K562 (cell line): ENCODE data around the gene SAT2. TPM values are rescaled to one million over a fixed set of nuclear protein-coding genes. Genes with fewer than 3 reads are reported as not detected.

Source experiments
- CBFA2T2 ChIP-seq: fragments of 450-650 bp; conservative IDR thresholded peaks from 2 replicates; pipeline ENCODE4 v1.6.1; 2017; ENCODE audit warnings: mild to moderate bottlenecking
- CHCHD3 ChIP-seq: fragments of 250-450 bp; sonication (Bioruptor Pico); IDR thresholded peaks from 2 replicates; pipeline ENCODE4 v2.1.2; 2022; ENCODE audit warnings: mild to moderate bottlenecking
- GABPB1 ChIP-seq: sonication (generic); formaldehyde crosslinking; IDR thresholded peaks from 2 replicates; pipeline ENCODE4 v1.8.0; 2022; ENCODE audit warnings: mild to moderate bottlenecking, missing genetic modification reagents
- HDAC8 ChIP-seq: fragments of 450-650 bp; IDR thresholded peaks from 2 replicates; pipeline ENCODE4 v1.6.1; 2016; ENCODE audit warnings: mild to moderate bottlenecking, missing genetic modification characterization, moderate library complexity, missing compliant biosample characterization
- KAT7 ChIP-seq: sonication (generic); formaldehyde crosslinking; IDR thresholded peaks from 2 replicates; pipeline ENCODE4 v1.8.0; 2022; ENCODE audit warnings: missing genetic modification reagents, mild to moderate bottlenecking, borderline replicate concordance
- KLF6 ChIP-seq: fragments of 250-450 bp; sonication (Bioruptor Pico); IDR thresholded peaks from 2 replicates; pipeline ENCODE4 v1.4.0; 2020; ENCODE audit warnings: mild to moderate bottlenecking, moderate library complexity, borderline replicate concordance
- MCM5 ChIP-seq: fragments of 450-650 bp; IDR thresholded peaks from 2 replicates; pipeline ENCODE4 v1.6.1; 2016; ENCODE audit warnings: low read depth
- MLLT1 ChIP-seq, 2 experiments: fragments of 450-650 bp; IDR thresholded peaks; 2 replicates each; pipeline ENCODE4 v1.6.1; 2016
- NFIC ChIP-seq: fragments of 450-650 bp; IDR thresholded peaks from 2 replicates; pipeline ENCODE4 v1.6.1; 2017; ENCODE audit warnings: mild to moderate bottlenecking, inconsistent platforms
- NKRF ChIP-seq: fragments of 450-650 bp; IDR thresholded peaks from 2 replicates; pipeline ENCODE4 v1.6.1; 2016; ENCODE audit warnings: borderline replicate concordance
- POLR2H ChIP-seq: IDR thresholded peaks from 2 replicates; pipeline ENCODE4 v1.6.1; 2016; ENCODE audit warnings: missing genetic modification characterization, low read depth, mild to moderate bottlenecking, control low read depth, missing compliant biosample characterization, moderate library complexity
- RBFOX2 ChIP-seq: fragments of 200-400 bp; formaldehyde crosslinking; IDR thresholded peaks from 2 replicates; pipeline ENCODE4 v1.6.1; 2017; ENCODE audit warnings: low read depth, mild to moderate bottlenecking, low read length, moderate library complexity
- SIRT6 ChIP-seq: IDR thresholded peaks from one replicate; pipeline ENCODE4 v1.6.1; 2012; ENCODE audit warnings: low read depth, mild to moderate bottlenecking, control low read depth, inconsistent platforms, low read length, moderate library complexity
- SREBF2 ChIP-seq: sonication (generic); formaldehyde crosslinking; IDR thresholded peaks from 2 replicates; pipeline ENCODE4 v1.4.0; 2020; ENCODE audit warnings: mild to moderate bottlenecking, missing genetic modification reagents
- TEAD1 ChIP-seq, 2 experiments: fragments of 450-650 bp in 1 of 2; sonication (generic) in 1 of 2; formaldehyde crosslinking; IDR thresholded peaks; 2 replicates each; pipeline versions ENCODE4 v1.4.0 to v1.8.0; 2020 to 2022; ENCODE audit warnings: mild to moderate bottlenecking in 2 of 2, missing genetic modification reagents in 1 of 2
- XRCC5 ChIP-seq: fragments of 200-400 bp; formaldehyde crosslinking; IDR thresholded peaks from 2 replicates; pipeline ENCODE4 v1.6.1; 2017; ENCODE audit warnings: low read depth, mild to moderate bottlenecking, low read length
- ZBTB1 ChIP-seq: sonication (generic); formaldehyde crosslinking; IDR thresholded peaks from 2 replicates; pipeline ENCODE4 v1.8.1; 2023; ENCODE audit warnings: missing genetic modification reagents, low read depth, mild to moderate bottlenecking, borderline replicate concordance
- ZBTB9 ChIP-seq: fragments of 450-650 bp; formaldehyde crosslinking; IDR thresholded peaks from 2 replicates; pipeline ENCODE4 v1.4.0; 2020; ENCODE audit warnings: mild to moderate bottlenecking, moderate library complexity
- ZNF347 ChIP-seq: fragments of 450-650 bp; formaldehyde crosslinking; IDR thresholded peaks from 2 replicates; pipeline ENCODE4 v1.4.0; 2020; ENCODE audit warnings: low read depth, mild to moderate bottlenecking, moderate library complexity
- ZNF57 ChIP-seq: fragments of 450-650 bp; formaldehyde crosslinking; IDR thresholded peaks from 2 replicates; pipeline ENCODE4 v1.4.0; 2020; ENCODE audit warnings: mild to moderate bottlenecking, moderate library complexity
- ZNF639 ChIP-seq, 2 experiments: fragments of 200-800 bp in 1 of 2; sonication (Bioruptor generic) in 1 of 2; sonication (generic) in 1 of 2; formaldehyde crosslinking in 1 of 2; IDR thresholded peaks in 1 of 2; conservative IDR thresholded peaks in 1 of 2; 2 replicates each; pipeline versions ENCODE4 v1.5.0 to v1.6.1; 2016 to 2020; ENCODE audit warnings: missing compliant biosample characterization in 1 of 2, missing genetic modification characterization in 1 of 2, missing genetic modification reagents in 1 of 2
- ZNF785 ChIP-seq: fragments of 250-450 bp; sonication (Bioruptor Pico); IDR thresholded peaks from 2 replicates; pipeline ENCODE4 v1.4.0; 2020; ENCODE audit warnings: mild to moderate bottlenecking
- ZNF830 ChIP-seq: fragments of 250-450 bp; sonication (Bioruptor Pico); IDR thresholded peaks from 2 replicates; pipeline ENCODE4 v1.5.0; 2021; ENCODE audit warnings: mild to moderate bottlenecking
- polyA plus RNA-seq, 8 experiments: library from polyadenylated mRNA; depleted of rRNA in 4 of 8; stranded (reverse) in 5 of 8; unstranded in 3 of 8; fragments of >200 nt; fragmentation: Nextera tagmentation in 2 of 8; fragmentation: Illumina TruSeq in 1 of 8; extraction: Ambion mirVana in 2 of 8; extraction: Trizol in 1 of 8; gene quantifications; 2 replicates each; pipeline versions ENCODE4 v1.2.1 to v1.2.3, GENCODE V29; 2011 to 2014; ENCODE audit warnings: inconsistent platforms in 1 of 8, missing spikeins in 1 of 8
- total RNA-seq, 7 experiments: library from RNA; depleted of rRNA in 6 of 7; stranded (reverse); fragments of >200 nt in 6 of 7; fragmentation: Illumina TruSeq in 2 of 7; extraction: Trizol in 2 of 7; gene quantifications; 2 replicates each; pipeline versions ENCODE4 v1.2.1 to v1.2.3, GENCODE V29; 2011 to 2021; ENCODE audit warnings: low replicate concordance in 1 of 7

Gene SAT2
- total and polyA plus RNA-seq, 9 of the 15 experiments (the other 6 are each of a cell fraction or from before 2014, with no cell fraction given): 2.0 to 8.0 (median 5.3) TPM

GRCh38 chr17:7586673-7587419 lies 40.8 kb downstream of the SAT2 start (continued):
- TF ChIP-seq ZNF830 (CRISPR knock-in tag) (no peak), KLF6 (CRISPR knock-in tag) (no peak), KAT7 (CRISPR knock-in tag) (no peak), SREBF2 (no peak), NKRF (no peak), SIRT6 (no peak), NFIC (no peak), ZNF347 (CRISPR knock-in tag) (no peak), ZNF639 (CRISPR knock-in tag; conservative IDR thresholded peaks at IDR 0.05 in 1 of 2, IDR thresholded peaks at IDR 0.05 in 1 of 2) (no peak), ZBTB1 (CRISPR knock-in tag) (no peak), ZNF785 (CRISPR knock-in tag) (no peak), ZBTB9 (CRISPR knock-in tag) (no peak), MLLT1 (IDR thresholded peaks at IDR 0.05) (no peak), HDAC8 (no peak), XRCC5 (no peak), TEAD1 (CRISPR knock-in tag; IDR thresholded peaks at IDR 0.05) (no peak), CHCHD3 (CRISPR knock-in tag) (no peak), CBFA2T2 (no peak), RBFOX2 (no peak), MCM5 (no peak), POLR2H (tag) (no peak), ZNF57 (no peak), GABPB1 (CRISPR knock-in tag) (no peak)
